ENCODE measurements around the gene ST7. TPM values are rescaled to one million over a fixed set of nuclear protein-coding genes. Genes with fewer than 3 reads are reported as not detected.
A peak's percentile ranks its signal among the peaks of the same experiment; 100 is the strongest.

Gene ST7
- total and polyA plus RNA-seq, 5 donors from 2014 or later: 7.3 to 15.5 (median 9.9) TPM

DNA sequence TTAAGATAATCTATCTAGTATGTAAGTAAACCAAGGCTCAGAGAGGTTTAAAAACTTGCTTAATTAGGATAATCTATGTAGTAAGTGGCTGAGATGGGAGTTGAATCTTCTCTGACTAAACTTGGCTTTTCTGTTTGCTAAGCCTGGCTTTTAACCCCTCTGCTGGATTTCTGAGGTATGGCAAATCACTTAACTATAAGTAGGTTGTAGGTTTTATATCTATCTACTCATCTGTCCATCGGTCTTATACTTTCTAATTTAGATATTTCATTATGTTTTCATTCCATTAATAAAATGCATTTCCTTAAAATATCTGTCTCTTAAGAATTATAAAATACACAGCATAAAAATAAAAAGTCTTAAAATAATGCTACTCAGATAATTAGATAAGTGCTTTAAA, 59.4 kb downstream of the ST7 start:
- Histone ChIP-seq H3K27me3 (ENCODE audit: control insufficient read depth, insufficient read depth, low read length) (no peaks in the 10 kb centered on the region), H3K9me3 (ENCODE audit: control insufficient read depth in 2 of 2, low read length in 2 of 2) (no peaks in the 10 kb centered on the region), H3K27ac (ENCODE audit: insufficient read depth, low read length, poor library complexity, severe bottlenecking) (no peak overlapping the region), H3K4me1 (ENCODE audit: control insufficient read depth, insufficient read depth, low read length, poor library complexity, severe bottlenecking) (peaks cover 49% of the 10 kb centered on the region), H3K36me3 (ENCODE audit: control insufficient read depth, insufficient read depth, low read length) (no peaks in the 10 kb centered on the region), H3K4me3 (ENCODE audit: low read depth, low read length) (no peak overlapping the region)
- Mint-ChIP-seq H3K4me1 (peaks cover 35 to 73% (median 62%) of the 10 kb centered on the region in 4 donors), H3K4me3 (peak overlapping the region in 1 of 4 donors; percentile 13), H3K9me3 (no peaks in the 10 kb centered on the region), H3K27ac (no peak overlapping the region), H3K27me3 (no peaks in the 10 kb centered on the region), H3K36me3 (no peaks in the 10 kb centered on the region)
- ATAC-seq (ENCODE audit: low read depth in 2 of 2) (peak in 1 of 2 donors; percentile 29), DNase-seq (peak in 2 of 3 donors; percentile 32 to 65)

DNA sequence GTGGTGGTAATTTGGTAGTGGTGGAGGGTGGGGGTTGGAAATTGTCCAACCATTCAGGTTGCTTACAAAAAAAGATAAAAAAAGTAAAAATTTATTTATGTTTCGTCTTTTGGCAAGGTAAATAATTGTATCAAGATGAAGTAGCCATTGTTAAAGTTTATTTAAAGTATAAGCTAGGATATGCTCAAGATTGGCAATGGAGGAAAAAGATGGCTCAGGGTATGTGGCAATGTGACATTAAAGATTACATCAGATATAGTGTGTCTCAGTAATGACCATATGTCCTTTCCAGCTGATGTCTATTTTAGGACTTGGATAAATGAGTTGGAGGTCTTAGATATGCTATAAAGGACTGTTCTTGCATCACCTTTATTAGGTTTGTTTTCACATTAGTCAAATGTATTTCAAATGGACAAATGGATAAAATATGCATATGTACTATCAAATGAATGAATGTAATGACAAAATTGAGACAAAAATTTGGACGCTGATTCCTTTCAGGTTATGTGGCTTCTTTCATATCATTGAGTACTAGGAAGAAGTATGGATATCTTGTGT, 60.9 kb downstream of the ST7 start:
- DNase-seq (no peak), ATAC-seq (ENCODE audit: low read depth in 2 of 2) (no peak)
- Histone ChIP-seq H3K27me3 (ENCODE audit: control insufficient read depth, insufficient read depth, low read length) (no peaks in the 10 kb centered on the region), H3K27ac (ENCODE audit: insufficient read depth, low read length, poor library complexity, severe bottlenecking) (no peak overlapping the region), H3K9me3 (ENCODE audit: control insufficient read depth in 2 of 2, low read length in 2 of 2) (no peaks in the 10 kb centered on the region), H3K4me1 (ENCODE audit: control insufficient read depth, insufficient read depth, low read length, poor library complexity, severe bottlenecking) (peaks cover 40% of the 10 kb centered on the region), H3K36me3 (ENCODE audit: control insufficient read depth, insufficient read depth, low read length) (no peaks in the 10 kb centered on the region), H3K4me3 (ENCODE audit: low read depth, low read length) (peak overlapping the region; percentile 58)
- no peak overlapping the region for H3K27ac Mint-ChIP-seq
- H3K36me3 Mint-ChIP-seq: no peaks in the 10 kb centered on the region
- H3K4me1 Mint-ChIP-seq: peaks cover 31 to 68% (median 53%) of the 10 kb centered on the region in 4 donors
- H3K4me3 Mint-ChIP-seq: no peak overlapping the region
- H3K9me3 Mint-ChIP-seq: no peaks in the 10 kb centered on the region
- H3K27me3 Mint-ChIP-seq: no peaks in the 10 kb centered on the region

DNA sequence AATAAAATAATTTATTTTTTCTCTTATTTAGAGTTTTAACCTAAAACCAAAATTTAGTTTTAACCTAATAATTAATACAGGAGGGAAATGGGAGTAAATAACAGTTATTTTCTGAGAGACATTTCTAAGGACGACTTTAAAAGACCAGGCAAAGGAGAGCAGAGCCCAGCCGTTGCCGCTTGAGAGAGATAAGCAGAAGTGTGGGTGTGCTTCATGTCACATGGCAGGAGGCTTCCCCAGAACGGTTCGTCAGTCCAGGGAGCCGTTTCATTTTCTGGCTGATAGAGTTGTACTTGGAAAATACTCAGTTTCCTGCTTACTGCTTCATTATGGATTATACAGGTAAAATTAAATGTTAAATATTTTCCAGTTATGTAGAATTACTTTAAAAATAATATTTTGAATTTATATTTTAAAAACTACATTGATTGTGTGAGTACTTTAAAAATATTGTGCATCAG, 61.4 kb downstream of the ST7 start:
- Mint-ChIP-seq H3K27me3 (no peaks in the 10 kb centered on the region), H3K27ac (no peak overlapping the region), H3K4me1 (peaks cover 28 to 63% (median 49%) of the 10 kb centered on the region in 4 donors), H3K9me3 (no peaks in the 10 kb centered on the region), H3K4me3 (peak overlapping the region in 1 of 4 donors; percentile 39), H3K36me3 (no peaks in the 10 kb centered on the region)
- Histone ChIP-seq H3K4me1 (ENCODE audit: control insufficient read depth, insufficient read depth, low read length, poor library complexity, severe bottlenecking) (peaks cover 34% of the 10 kb centered on the region), H3K27me3 (ENCODE audit: control insufficient read depth, insufficient read depth, low read length) (no peaks in the 10 kb centered on the region), H3K4me3 (ENCODE audit: low read depth, low read length) (peak overlapping the region; percentile 58), H3K9me3 (ENCODE audit: control insufficient read depth in 2 of 2, low read length in 2 of 2) (no peaks in the 10 kb centered on the region), H3K27ac (ENCODE audit: insufficient read depth, low read length, poor library complexity, severe bottlenecking) (no peak overlapping the region), H3K36me3 (ENCODE audit: control insufficient read depth, insufficient read depth, low read length) (no peaks in the 10 kb centered on the region)
- ATAC-seq (ENCODE audit: low read depth in 2 of 2) (peak in 1 of 2 donors; percentile 38), DNase-seq (peak in 1 of 3 donors; percentile 34)

DNA sequence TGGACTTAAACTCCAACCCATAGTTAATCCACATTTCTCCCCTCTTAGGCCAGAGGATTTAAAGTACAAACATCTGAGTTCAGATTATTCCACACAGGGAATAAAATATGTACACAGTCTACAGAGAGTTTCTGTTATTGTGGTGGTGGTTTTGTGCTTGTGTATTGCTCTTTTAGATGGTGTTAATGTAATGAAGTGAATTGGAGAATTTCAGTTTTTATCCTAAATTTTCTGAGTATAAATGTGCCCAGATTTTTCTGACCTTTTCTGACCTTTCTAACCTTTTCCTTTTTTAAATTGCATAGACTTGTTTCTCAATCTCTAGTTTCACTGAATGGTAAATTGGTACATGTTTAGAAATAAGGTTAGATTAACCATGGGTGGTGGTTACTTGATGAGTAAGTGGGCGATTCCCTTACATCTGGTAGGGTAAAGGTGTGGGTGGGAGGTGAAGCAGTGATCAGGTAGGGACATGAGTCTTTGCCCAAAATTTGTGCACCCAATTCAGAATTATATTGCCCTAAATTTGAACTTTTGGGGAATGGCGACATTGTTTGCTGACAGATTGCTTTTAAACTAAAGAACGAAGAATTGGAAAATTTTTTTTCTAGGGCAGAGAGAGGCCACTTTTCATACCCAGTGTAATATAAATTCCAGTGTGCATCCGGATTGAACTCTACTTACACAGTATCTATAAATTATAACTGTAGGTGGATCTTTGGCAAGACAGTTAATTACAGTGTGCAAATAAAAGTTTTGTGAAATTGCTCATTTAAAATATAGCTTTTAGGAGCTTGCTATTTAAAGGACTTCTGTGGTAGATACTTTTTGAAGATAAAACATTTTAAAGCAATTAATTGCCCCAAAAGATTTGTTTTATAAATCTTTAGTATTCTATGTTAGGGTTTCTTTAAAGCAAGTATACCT, 62.2 kb downstream of the ST7 start:
- peaks cover 20 to 55% (median 41%) of the 10 kb centered on the region in 4 donors for H3K4me1 Mint-ChIP-seq
- DNase-seq (no peak), ATAC-seq (ENCODE audit: low read depth in 2 of 2) (no peak)
- peak overlapping the region in 2 of 4 donors; percentile 24 to 36 for H3K4me3 Mint-ChIP-seq
- Histone ChIP-seq H3K9me3 (ENCODE audit: control insufficient read depth in 2 of 2, low read length in 2 of 2) (no peaks in the 10 kb centered on the region), H3K27me3 (ENCODE audit: control insufficient read depth, insufficient read depth, low read length) (no peaks in the 10 kb centered on the region), H3K36me3 (ENCODE audit: control insufficient read depth, insufficient read depth, low read length) (no peaks in the 10 kb centered on the region), H3K27ac (ENCODE audit: insufficient read depth, low read length, poor library complexity, severe bottlenecking) (no peak overlapping the region), H3K4me1 (ENCODE audit: control insufficient read depth, insufficient read depth, low read length, poor library complexity, severe bottlenecking) (peaks cover 26% of the 10 kb centered on the region), H3K4me3 (ENCODE audit: low read depth, low read length) (peak overlapping the region; percentile 14)
- no peaks in the 10 kb centered on the region for H3K27me3 Mint-ChIP-seq
- peak overlapping the region in 1 of 3 donors; percentile 16 for H3K27ac Mint-ChIP-seq
- H3K9me3 Mint-ChIP-seq: no peaks in the 10 kb centered on the region
- H3K36me3 Mint-ChIP-seq: no peaks in the 10 kb centered on the region

DNA sequence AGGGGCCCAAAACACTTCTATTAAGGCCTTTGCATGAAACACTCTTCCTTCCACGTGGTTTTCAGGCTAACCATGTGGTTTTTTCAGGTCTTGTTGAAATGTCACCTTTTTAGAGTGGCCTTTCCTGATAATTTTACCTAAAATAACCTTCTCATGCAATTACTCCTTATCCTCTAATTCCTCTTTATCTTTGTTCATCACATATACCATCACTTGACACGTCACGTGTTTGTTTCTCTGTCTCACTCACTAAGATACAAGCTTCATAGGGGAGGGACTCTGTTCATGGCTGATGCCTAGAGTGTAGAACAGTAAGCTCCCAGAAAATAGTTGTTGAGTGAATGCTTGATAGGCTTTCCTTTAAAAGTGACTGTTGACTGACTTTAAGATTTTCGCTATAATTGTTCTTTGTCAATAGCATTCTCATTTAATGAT, 63.7 kb downstream of the ST7 start:
- Mint-ChIP-seq H3K4me1 (peaks cover 16 to 44% (median 27%) of the 10 kb centered on the region in 4 donors), H3K9me3 (no peaks in the 10 kb centered on the region), H3K36me3 (no peaks in the 10 kb centered on the region), H3K4me3 (peak overlapping the region in 2 of 4 donors; percentile 48 to 59), H3K27ac (peak overlapping the region in 1 of 3 donors; percentile 70), H3K27me3 (no peaks in the 10 kb centered on the region)
- Histone ChIP-seq H3K4me1 (ENCODE audit: control insufficient read depth, insufficient read depth, low read length, poor library complexity, severe bottlenecking) (peaks cover 13% of the 10 kb centered on the region), H3K27me3 (ENCODE audit: control insufficient read depth, insufficient read depth, low read length) (no peaks in the 10 kb centered on the region), H3K9me3 (ENCODE audit: control insufficient read depth in 2 of 2, low read length in 2 of 2) (no peaks in the 10 kb centered on the region), H3K36me3 (ENCODE audit: control insufficient read depth, insufficient read depth, low read length) (no peaks in the 10 kb centered on the region), H3K27ac (ENCODE audit: insufficient read depth, low read length, poor library complexity, severe bottlenecking) (no peak overlapping the region), H3K4me3 (ENCODE audit: low read depth, low read length) (no peak overlapping the region)
- ATAC-seq (ENCODE audit: low read depth in 2 of 2): no peak
- DNase-seq: no peak

DNA sequence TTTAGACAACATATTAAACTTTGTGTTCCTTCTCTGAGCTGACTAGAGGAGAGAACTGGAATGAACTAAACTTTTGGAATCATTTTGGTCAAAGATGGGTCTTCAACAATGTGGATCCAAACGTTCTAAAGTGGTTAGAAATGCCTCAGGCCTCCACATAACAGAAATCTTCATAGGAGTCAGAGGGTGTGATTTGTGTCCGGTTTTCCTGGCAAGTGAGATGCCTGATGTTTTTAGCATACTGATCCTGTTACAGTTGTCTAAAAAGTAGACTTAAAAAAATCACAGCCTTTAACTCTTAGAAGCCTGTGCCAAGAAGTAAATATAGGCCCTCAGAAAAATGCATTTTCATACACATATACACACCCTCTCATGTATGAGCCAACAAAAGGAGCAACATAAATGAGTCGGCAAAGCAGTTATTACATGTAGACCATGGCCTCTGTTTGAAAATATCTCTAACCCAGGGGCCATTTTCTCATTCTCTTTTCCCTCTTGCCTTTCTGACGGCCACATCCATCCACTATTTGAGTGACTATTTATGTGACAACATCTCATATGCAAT, 64.5 kb downstream of the ST7 start:
- no peak overlapping the region for H3K4me3 ChIP-seq (ENCODE audit: low read depth, low read length)

DNA sequence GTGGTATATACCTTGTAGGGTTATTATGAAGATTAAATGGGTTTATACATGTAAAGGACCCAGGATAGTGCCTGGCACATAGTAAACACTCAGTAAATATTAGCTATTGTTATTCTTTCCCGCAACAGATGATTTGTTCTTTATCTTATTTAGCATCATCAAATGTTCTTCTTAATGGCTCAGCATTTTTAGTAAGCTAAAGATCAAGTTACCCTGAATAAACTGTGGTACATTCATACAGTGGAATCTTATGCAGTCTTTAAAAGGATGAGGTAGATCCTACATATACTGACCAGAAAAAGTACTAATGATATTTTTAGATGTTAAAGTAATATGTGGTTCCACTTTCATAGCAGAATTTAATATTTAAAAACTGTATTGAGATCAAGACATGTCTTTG, 65.4 kb downstream of the ST7 start:
- no peaks in the 10 kb centered on the region for H3K9me3 Mint-ChIP-seq
- no peaks in the 10 kb centered on the region for H3K36me3 Mint-ChIP-seq
- Histone ChIP-seq H3K4me1 (ENCODE audit: control insufficient read depth, insufficient read depth, low read length, poor library complexity, severe bottlenecking) (peaks cover 13% of the 10 kb centered on the region), H3K27me3 (ENCODE audit: control insufficient read depth, insufficient read depth, low read length) (no peaks in the 10 kb centered on the region), H3K9me3 (ENCODE audit: control insufficient read depth in 2 of 2, low read length in 2 of 2) (no peaks in the 10 kb centered on the region), H3K27ac (ENCODE audit: insufficient read depth, low read length, poor library complexity, severe bottlenecking) (no peak overlapping the region), H3K36me3 (ENCODE audit: control insufficient read depth, insufficient read depth, low read length) (no peaks in the 10 kb centered on the region), H3K4me3 (ENCODE audit: low read depth, low read length) (no peak overlapping the region)
- no peak for ATAC-seq (ENCODE audit: low read depth in 2 of 2)
- no peaks in the 10 kb centered on the region for H3K27me3 Mint-ChIP-seq
- peaks cover 24 to 51% (median 33%) of the 10 kb centered on the region in 4 donors for H3K4me1 Mint-ChIP-seq
- no peak overlapping the region for H3K27ac Mint-ChIP-seq
- DNase-seq: no peak
- H3K4me3 Mint-ChIP-seq: no peak overlapping the region

More for the DNA sequence above, 64.5 kb downstream of the ST7 start:
- H3K27me3 ChIP-seq (ENCODE audit: control insufficient read depth, insufficient read depth, low read length): no peaks in the 10 kb centered on the region
- Mint-ChIP-seq H3K36me3 (no peaks in the 10 kb centered on the region), H3K4me3 (peak overlapping the region in 1 of 4 donors; percentile 80), H3K27ac (no peak overlapping the region), H3K27me3 (no peaks in the 10 kb centered on the region), H3K4me1 (peaks cover 16 to 42% (median 25%) of the 10 kb centered on the region in 4 donors), H3K9me3 (no peaks in the 10 kb centered on the region)
- H3K36me3 ChIP-seq (ENCODE audit: control insufficient read depth, insufficient read depth, low read length): no peaks in the 10 kb centered on the region
- no peaks in the 10 kb centered on the region for H3K9me3 ChIP-seq (ENCODE audit: control insufficient read depth in 2 of 2, low read length in 2 of 2)
- no peak for ATAC-seq (ENCODE audit: low read depth in 2 of 2)
- H3K27ac ChIP-seq (ENCODE audit: insufficient read depth, low read length, poor library complexity, severe bottlenecking): no peak overlapping the region
- DNase-seq: no peak
- H3K4me1 ChIP-seq (ENCODE audit: control insufficient read depth, insufficient read depth, low read length, poor library complexity, severe bottlenecking): peaks cover 13% of the 10 kb centered on the region

Measured in CD4-positive, CD25-positive, alpha-beta regulatory T cell (primary cell).